ENCODE results near the gene CDH4.

The CDH4 gene

DNA sequence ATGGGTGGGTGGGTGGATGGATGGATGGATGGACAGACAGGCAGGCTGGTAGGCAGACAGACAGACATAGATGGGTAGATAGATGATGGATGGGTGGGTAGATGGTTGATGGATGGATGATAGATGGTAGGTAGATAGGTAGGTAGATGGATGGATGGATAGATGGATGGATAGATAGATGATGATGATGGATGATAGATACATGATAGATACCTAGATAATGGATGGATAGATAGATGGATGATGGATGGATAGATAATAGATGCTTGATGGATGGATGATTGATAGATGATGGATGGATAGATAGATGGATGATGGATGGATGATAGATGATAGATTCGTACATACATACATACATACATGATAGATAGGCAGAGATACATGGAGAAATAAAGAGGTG is 368.1 kb downstream of the CDH4 start:
- no peak overlapping the region for H3K9ac ChIP-seq (ENCODE audit: low read length)
- no peak overlapping the region for H3K27ac ChIP-seq (ENCODE audit: low read depth, low read length)
- H2BK120ac ChIP-seq (ENCODE audit: insufficient read depth, low read length, poor library complexity), result no peak overlapping the region
- H4K12ac ChIP-seq (ENCODE audit: low read depth, low read length), result no peak overlapping the region
- WGBS (ENCODE audit: extremely low coverage, insufficient coverage, insufficient read length), result no CpG with 5 or more reads among the region's 1 CpG
- no peaks in the 10 kb centered on the region for H3K27me3 ChIP-seq (ENCODE audit: insufficient read depth, low read length)
- H3K36me3 ChIP-seq (ENCODE audit: control insufficient read depth in 1 of 2, insufficient read depth in 2 of 2, low read length in 2 of 2), result no peaks in the 10 kb centered on the region
- H3K79me1 ChIP-seq (ENCODE audit: low read length), result no peaks in the 10 kb centered on the region
- H2AFZ ChIP-seq (ENCODE audit: insufficient read depth, low read length, poor library complexity), result no peak overlapping the region
- no peak overlapping the region for H3K4ac ChIP-seq (ENCODE audit: low read depth, low read length)
- H3K18ac ChIP-seq (ENCODE audit: low read length), result no peak overlapping the region
- H3K23ac ChIP-seq (ENCODE audit: low read length), result no peak overlapping the region
- no peaks in the 10 kb centered on the region for H3K4me1 ChIP-seq (ENCODE audit: control insufficient read depth in 1 of 2, insufficient read depth in 2 of 2, low read length in 2 of 2)
- peaks cover 26% of the 10 kb centered on the region for H3K9me3 ChIP-seq (ENCODE audit: insufficient read depth, low read depth, low read length)
- no peak overlapping the region for H3K4me2 ChIP-seq (ENCODE audit: low read length)
- H2BK5ac ChIP-seq (ENCODE audit: low read depth, low read length, poor library complexity), result no peak overlapping the region
- no peak overlapping the region for H4K91ac ChIP-seq (ENCODE audit: low read depth, low read length)
- no peak overlapping the region for H2BK12ac ChIP-seq (ENCODE audit: low read length)
- DNase-seq, result no peak
- H3K14ac ChIP-seq (ENCODE audit: low read length), result no peak overlapping the region
- H4K8ac ChIP-seq (ENCODE audit: low read depth, low read length), result no peak overlapping the region
- H3K4me3 ChIP-seq (ENCODE audit: low read depth, low read length), result no peak overlapping the region
- H3K79me2 ChIP-seq (ENCODE audit: control insufficient read depth, insufficient read depth, low read length, poor library complexity), result no peaks in the 10 kb centered on the region
- H2AK5ac ChIP-seq (ENCODE audit: low read length), result no peak overlapping the region

DNA sequence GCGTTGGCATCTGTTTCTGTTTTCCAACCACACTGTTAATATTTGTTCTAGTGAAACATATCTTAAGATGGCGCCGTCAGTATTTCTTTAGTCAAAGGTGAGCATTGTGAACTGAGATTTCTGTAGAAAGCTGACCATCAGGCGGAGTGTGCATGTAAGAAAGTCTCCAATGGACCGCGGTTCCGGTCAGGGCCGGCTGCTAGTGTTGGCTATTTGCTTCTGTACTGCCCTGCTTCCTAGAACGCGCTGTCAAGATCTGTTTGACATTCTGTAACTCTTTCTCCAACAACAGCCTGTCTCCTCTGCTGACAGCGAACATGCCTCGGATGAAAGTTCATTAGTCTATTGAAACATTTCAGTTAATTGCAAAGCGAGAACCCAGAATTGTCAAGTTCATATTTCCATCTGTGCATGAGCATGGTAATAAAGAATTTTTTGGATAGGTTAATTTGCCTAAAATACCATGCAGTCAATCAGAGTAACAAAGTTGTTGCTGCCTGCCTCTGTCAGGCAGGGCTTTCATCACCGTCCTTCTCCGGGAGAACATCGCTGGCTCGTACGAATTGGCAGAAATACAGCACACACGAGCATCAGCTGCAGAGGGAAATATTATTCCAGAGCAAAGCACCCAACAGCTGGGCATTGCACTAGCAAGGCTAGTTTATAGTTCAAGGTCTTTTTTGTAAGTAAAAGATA is 369.1 kb downstream of the CDH4 start:
- H3K4me3 ChIP-seq (ENCODE audit: low read depth, low read length), result no peak overlapping the region
- H3K4ac ChIP-seq (ENCODE audit: low read depth, low read length), result no peak overlapping the region
- no peak overlapping the region for H4K12ac ChIP-seq (ENCODE audit: low read depth, low read length)
- H3K79me2 ChIP-seq (ENCODE audit: control insufficient read depth, insufficient read depth, low read length, poor library complexity), result no peaks in the 10 kb centered on the region
- H2AFZ ChIP-seq (ENCODE audit: insufficient read depth, low read length, poor library complexity), result no peak overlapping the region
- no peak overlapping the region for H3K9ac ChIP-seq (ENCODE audit: low read length)
- H3K36me3 ChIP-seq (ENCODE audit: control insufficient read depth in 1 of 2, insufficient read depth in 2 of 2, low read length in 2 of 2), result no peaks in the 10 kb centered on the region
- no peak overlapping the region for H3K18ac ChIP-seq (ENCODE audit: low read length)
- no peaks in the 10 kb centered on the region for H3K27me3 ChIP-seq (ENCODE audit: insufficient read depth, low read length)
- no peak overlapping the region for H3K4me2 ChIP-seq (ENCODE audit: low read length)
- H2AK5ac ChIP-seq (ENCODE audit: low read length), result no peak overlapping the region
- no peak overlapping the region for H4K8ac ChIP-seq (ENCODE audit: low read depth, low read length)
- no peak overlapping the region for H2BK5ac ChIP-seq (ENCODE audit: low read depth, low read length, poor library complexity)
- no peaks in the 10 kb centered on the region for H3K4me1 ChIP-seq (ENCODE audit: control insufficient read depth in 1 of 2, insufficient read depth in 2 of 2, low read length in 2 of 2)
- H3K23ac ChIP-seq (ENCODE audit: low read length), result no peak overlapping the region
- H2BK12ac ChIP-seq (ENCODE audit: low read length), result no peak overlapping the region
- H3K14ac ChIP-seq (ENCODE audit: low read length), result no peak overlapping the region
- no peak overlapping the region for H4K91ac ChIP-seq (ENCODE audit: low read depth, low read length)
- no peak for DNase-seq
- WGBS (ENCODE audit: extremely low coverage, insufficient coverage, insufficient read length), result no CpG with 5 or more reads among the region's 19 CpGs
- H2BK120ac ChIP-seq (ENCODE audit: insufficient read depth, low read length, poor library complexity), result no peak overlapping the region
- H3K9me3 ChIP-seq (ENCODE audit: insufficient read depth, low read depth, low read length), result peaks cover 21% of the 10 kb centered on the region
- no peak overlapping the region for H3K27ac ChIP-seq (ENCODE audit: low read depth, low read length)
- H3K79me1 ChIP-seq (ENCODE audit: low read length), result no peaks in the 10 kb centered on the region

- Histone ChIP-seq H4K91ac (ENCODE audit: low read depth, low read length) (no peak overlapping the region), H3K4ac (ENCODE audit: low read depth, low read length) (no peak overlapping the region), H3K27me3 (ENCODE audit: insufficient read depth, low read length) (no peaks in the 10 kb centered on the region), H2BK120ac (ENCODE audit: insufficient read depth, low read length, poor library complexity) (no peak overlapping the region), H2BK12ac (ENCODE audit: low read length) (no peak overlapping the region), H3K27ac (ENCODE audit: low read depth, low read length) (no peak overlapping the region), H2AFZ (ENCODE audit: insufficient read depth, low read length, poor library complexity) (no peak overlapping the region), H3K18ac (ENCODE audit: low read length) (no peak overlapping the region), H2BK5ac (ENCODE audit: low read depth, low read length, poor library complexity) (no peak overlapping the region), H3K79me1 (ENCODE audit: low read length) (no peaks in the 10 kb centered on the region), H4K12ac (ENCODE audit: low read depth, low read length) (no peak overlapping the region), H4K8ac (ENCODE audit: low read depth, low read length) (no peak overlapping the region), H3K4me3 (ENCODE audit: low read depth, low read length) (no peak overlapping the region), H3K14ac (ENCODE audit: low read length) (no peak overlapping the region), H3K9me3 (ENCODE audit: insufficient read depth, low read depth, low read length) (peaks cover 20% of the 10 kb centered on the region), H3K23ac (ENCODE audit: low read length) (no peak overlapping the region), H3K36me3 (ENCODE audit: control insufficient read depth in 1 of 2, insufficient read depth in 2 of 2, low read length in 2 of 2) (no peaks in the 10 kb centered on the region), H2AK5ac (ENCODE audit: low read length) (no peak overlapping the region), H3K4me1 (ENCODE audit: control insufficient read depth in 1 of 2, insufficient read depth in 2 of 2, low read length in 2 of 2) (no peaks in the 10 kb centered on the region), H3K4me2 (ENCODE audit: low read length) (no peak overlapping the region), H3K9ac (ENCODE audit: low read length) (no peak overlapping the region), H3K79me2 (ENCODE audit: control insufficient read depth, insufficient read depth, low read length, poor library complexity) (no peaks in the 10 kb centered on the region)
- no CpG with 5 or more reads among the region's 10 CpGs for WGBS (ENCODE audit: extremely low coverage, insufficient coverage, insufficient read length)
- DNase-seq, result no peak
Measured at GRCh38 chr20:61621852-61622251, 369.8 kb downstream of the CDH4 start.

DNA sequence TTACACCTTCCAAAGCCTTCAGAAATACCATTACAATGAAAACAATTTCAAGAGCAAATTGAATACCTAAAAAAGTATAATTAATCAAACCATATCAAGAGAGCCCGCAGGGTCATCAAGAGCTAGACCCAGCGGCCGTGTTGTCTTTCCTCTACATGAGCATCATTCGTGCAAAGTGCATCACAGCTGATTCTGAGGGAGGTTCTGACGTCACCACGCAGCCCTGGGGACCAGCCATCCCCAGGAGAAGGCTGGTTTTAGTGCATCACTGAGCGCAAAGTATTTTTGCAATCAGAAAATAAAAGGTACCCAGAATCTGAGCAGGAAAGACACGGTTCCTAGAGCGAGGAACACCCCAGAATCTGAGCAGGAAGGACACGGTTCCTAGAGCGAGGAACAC is 371.4 kb downstream of the CDH4 start:
- no peak overlapping the region for H3K18ac ChIP-seq (ENCODE audit: low read length)
- H3K79me2 ChIP-seq (ENCODE audit: control insufficient read depth, insufficient read depth, low read length, poor library complexity), result no peaks in the 10 kb centered on the region
- no peak for DNase-seq
- no peaks in the 10 kb centered on the region for H3K36me3 ChIP-seq (ENCODE audit: control insufficient read depth in 1 of 2, insufficient read depth in 2 of 2, low read length in 2 of 2)
- no peak overlapping the region for H3K4me3 ChIP-seq (ENCODE audit: low read depth, low read length)
- no peak overlapping the region for H3K4ac ChIP-seq (ENCODE audit: low read depth, low read length)
- no peaks in the 10 kb centered on the region for H3K27me3 ChIP-seq (ENCODE audit: insufficient read depth, low read length)
- no CpG with 5 or more reads among the region's 11 CpGs for WGBS (ENCODE audit: extremely low coverage, insufficient coverage, insufficient read length)
- no peak overlapping the region for H3K14ac ChIP-seq (ENCODE audit: low read length)
- no peak overlapping the region for H2AFZ ChIP-seq (ENCODE audit: insufficient read depth, low read length, poor library complexity)
- no peak overlapping the region for H4K8ac ChIP-seq (ENCODE audit: low read depth, low read length)
- no peak overlapping the region for H3K9ac ChIP-seq (ENCODE audit: low read length)
- no peak overlapping the region for H3K27ac ChIP-seq (ENCODE audit: low read depth, low read length)
- H2AK5ac ChIP-seq (ENCODE audit: low read length), result no peak overlapping the region
- no peaks in the 10 kb centered on the region for H3K79me1 ChIP-seq (ENCODE audit: low read length)
- peaks cover 12% of the 10 kb centered on the region for H3K9me3 ChIP-seq (ENCODE audit: insufficient read depth, low read depth, low read length)
- H4K12ac ChIP-seq (ENCODE audit: low read depth, low read length), result no peak overlapping the region
- H4K91ac ChIP-seq (ENCODE audit: low read depth, low read length), result no peak overlapping the region
- no peaks in the 10 kb centered on the region for H3K4me1 ChIP-seq (ENCODE audit: control insufficient read depth in 1 of 2, insufficient read depth in 2 of 2, low read length in 2 of 2)
- no peak overlapping the region for H3K4me2 ChIP-seq (ENCODE audit: low read length)
- no peak overlapping the region for H3K23ac ChIP-seq (ENCODE audit: low read length)
- H2BK120ac ChIP-seq (ENCODE audit: insufficient read depth, low read length, poor library complexity), result no peak overlapping the region
- H2BK12ac ChIP-seq (ENCODE audit: low read length), result no peak overlapping the region
- H2BK5ac ChIP-seq (ENCODE audit: low read depth, low read length, poor library complexity), result no peak overlapping the region
